HG02870 (cell line): ENCODE measurements around the gene IPMK.
"Not testable (repeated sequence)": the region's sequence is repeated elsewhere in the genome, so short reads cannot be mapped to it uniquely, and the experiment has no call there.

Source experiments
- ATAC-seq: cut with Tn5 transposase; IDR thresholded peaks from one replicate; pipeline ENCODE4 v1.9.1; 2021; ENCODE audit warnings: mild to moderate bottlenecking, moderate library complexity; ENCODE audit not compliant: unreplicated experiment

Gene IPMK

GRCh38 chr10:58158806-58159205 is 108.9 kb downstream of the IPMK start:
- no peak for ATAC-seq

- ATAC-seq = no peak
Measured at GRCh38 chr10:58157076-58157766, 110.5 kb downstream of the IPMK start.

GRCh38 chr10:58155941-58156340 is 111.8 kb downstream of the IPMK start:
- ATAC-seq = not testable (repeated sequence)

GRCh38 chr10:58153751-58154150 is 113.9 kb downstream of the IPMK start:
- ATAC-seq = no peak

GRCh38 chr10:58152673-58153263 is 114.9 kb downstream of the IPMK start:
- peak; percentile 69 for ATAC-seq

- ATAC-seq = no peak
Measured at GRCh38 chr10:58150290-58150689, 117.4 kb downstream of the IPMK start.

GRCh38 chr10:58143944-58144343 is 123.8 kb downstream of the IPMK start:
- ATAC-seq = no peak
